ENCODE data around the gene AUNIP.

Gene AUNIP

DNA sequence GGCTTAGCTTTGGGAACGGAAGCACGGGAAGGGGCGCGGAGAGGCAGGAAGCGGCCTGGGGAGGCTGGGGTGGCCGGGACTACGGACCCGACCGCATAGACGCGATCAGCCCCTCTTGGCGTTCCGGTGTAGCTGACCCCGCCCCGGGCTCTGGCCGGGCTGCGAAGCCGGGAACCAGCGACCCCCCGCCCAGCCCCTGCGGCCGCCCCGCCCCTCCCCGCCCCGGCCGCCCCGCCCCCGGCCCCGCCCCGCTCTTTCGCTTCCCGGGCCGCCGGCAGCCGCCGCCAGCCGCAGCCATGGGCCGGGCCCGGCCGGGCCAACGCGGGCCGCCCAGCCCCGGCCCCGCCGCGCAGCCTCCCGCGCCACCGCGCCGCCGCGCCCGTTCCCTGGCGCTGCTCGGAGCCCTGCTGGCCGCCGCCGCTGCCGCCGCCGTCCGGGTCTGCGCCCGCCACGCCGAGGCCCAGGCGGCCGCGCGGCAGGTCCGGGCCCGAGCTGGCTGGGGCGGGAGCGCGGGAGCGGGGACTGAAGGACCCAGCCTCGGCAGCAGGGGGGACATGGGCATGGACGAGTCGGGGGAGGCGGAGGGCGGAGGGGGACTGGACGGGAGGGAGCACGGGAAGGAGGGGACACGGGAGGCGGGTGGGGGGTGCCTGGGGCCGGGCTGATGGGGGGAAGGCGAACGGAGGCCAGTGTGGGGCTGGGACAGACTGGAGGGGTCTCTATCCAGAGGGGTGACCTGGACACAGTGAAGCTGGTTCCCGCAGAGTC lies 59.1 kb downstream of the AUNIP start, which contains the start of gene SELENON (continued):
- TF ChIP-seq ZNF654 (tag by site-specific recombination; IDR thresholded peaks at IDR 0.05; ENCODE audit: low read depth): no peak
- no peak for TF ChIP-seq ZNF792 (tag by site-specific recombination; IDR thresholded peaks at IDR 0.05)
- TF ChIP-seq ZNF610 (tag by site-specific recombination; IDR thresholded peaks at IDR 0.05; ENCODE audit: borderline replicate concordance): no peak
- TF ChIP-seq, protein P1, sequence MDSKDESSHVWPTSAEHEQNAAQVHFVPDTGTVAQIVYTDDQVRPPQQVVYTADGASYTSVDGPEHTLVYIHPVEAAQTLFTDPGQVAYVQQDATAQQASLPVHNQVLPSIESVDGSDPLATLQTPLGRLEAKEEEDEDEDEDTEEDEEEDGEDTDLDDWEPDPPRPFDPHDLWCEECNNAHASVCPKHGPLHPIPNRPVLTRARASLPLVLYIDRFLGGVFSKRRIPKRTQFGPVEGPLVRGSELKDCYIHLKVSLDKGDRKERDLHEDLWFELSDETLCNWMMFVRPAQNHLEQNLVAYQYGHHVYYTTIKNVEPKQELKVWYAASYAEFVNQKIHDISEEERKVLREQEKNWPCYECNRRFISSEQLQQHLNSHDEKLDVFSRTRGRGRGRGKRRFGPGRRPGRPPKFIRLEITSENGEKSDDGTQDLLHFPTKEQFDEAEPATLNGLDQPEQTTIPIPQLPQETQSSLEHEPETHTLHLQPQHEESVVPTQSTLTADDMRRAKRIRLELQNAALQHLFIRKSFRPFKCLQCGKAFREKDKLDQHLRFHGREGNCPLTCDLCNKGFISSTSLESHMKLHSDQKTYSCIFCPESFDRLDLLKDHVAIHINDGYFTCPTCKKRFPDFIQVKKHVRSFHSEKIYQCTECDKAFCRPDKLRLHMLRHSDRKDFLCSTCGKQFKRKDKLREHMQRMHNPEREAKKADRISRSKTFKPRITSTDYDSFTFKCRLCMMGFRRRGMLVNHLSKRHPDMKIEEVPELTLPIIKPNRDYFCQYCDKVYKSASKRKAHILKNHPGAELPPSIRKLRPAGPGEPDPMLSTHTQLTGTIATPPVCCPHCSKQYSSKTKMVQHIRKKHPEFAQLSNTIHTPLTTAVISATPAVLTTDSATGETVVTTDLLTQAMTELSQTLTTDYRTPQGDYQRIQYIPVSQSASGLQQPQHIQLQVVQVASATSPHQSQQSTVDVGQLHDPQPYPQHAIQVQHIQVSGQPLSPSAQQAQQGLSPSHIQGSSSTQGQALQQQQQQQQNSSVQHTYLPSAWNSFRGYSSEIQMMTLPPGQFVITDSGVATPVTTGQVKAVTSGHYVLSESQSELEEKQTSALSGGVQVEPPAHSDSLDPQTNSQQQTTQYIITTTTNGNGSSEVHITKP (tag by site-specific recombination; IDR thresholded peaks at IDR 0.05): no peak
- no peak for TF ChIP-seq ZNF623 (tag by site-specific recombination; IDR thresholded peaks at IDR 0.05)
- TF ChIP-seq ZNF747 (tag by site-specific recombination; IDR thresholded peaks at IDR 0.05): no peak
- TF ChIP-seq, protein P2, sequence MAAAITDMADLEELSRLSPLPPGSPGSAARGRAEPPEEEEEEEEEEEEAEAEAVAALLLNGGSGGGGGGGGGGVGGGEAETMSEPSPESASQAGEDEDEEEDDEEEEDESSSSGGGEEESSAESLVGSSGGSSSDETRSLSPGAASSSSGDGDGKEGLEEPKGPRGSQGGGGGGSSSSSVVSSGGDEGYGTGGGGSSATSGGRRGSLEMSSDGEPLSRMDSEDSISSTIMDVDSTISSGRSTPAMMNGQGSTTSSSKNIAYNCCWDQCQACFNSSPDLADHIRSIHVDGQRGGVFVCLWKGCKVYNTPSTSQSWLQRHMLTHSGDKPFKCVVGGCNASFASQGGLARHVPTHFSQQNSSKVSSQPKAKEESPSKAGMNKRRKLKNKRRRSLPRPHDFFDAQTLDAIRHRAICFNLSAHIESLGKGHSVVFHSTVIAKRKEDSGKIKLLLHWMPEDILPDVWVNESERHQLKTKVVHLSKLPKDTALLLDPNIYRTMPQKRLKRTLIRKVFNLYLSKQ (tag by site-specific recombination; IDR thresholded peaks at IDR 0.05; ENCODE audit: borderline replicate concordance): no peak
- no peak for TF ChIP-seq ZNF214 (tag by site-specific recombination; IDR thresholded peaks at IDR 0.05; ENCODE audit: borderline replicate concordance)
- no peak for TF ChIP-seq ZBTB21 (tag by site-specific recombination; IDR thresholded peaks at IDR 0.05)
- TF ChIP-seq, protein P3, sequence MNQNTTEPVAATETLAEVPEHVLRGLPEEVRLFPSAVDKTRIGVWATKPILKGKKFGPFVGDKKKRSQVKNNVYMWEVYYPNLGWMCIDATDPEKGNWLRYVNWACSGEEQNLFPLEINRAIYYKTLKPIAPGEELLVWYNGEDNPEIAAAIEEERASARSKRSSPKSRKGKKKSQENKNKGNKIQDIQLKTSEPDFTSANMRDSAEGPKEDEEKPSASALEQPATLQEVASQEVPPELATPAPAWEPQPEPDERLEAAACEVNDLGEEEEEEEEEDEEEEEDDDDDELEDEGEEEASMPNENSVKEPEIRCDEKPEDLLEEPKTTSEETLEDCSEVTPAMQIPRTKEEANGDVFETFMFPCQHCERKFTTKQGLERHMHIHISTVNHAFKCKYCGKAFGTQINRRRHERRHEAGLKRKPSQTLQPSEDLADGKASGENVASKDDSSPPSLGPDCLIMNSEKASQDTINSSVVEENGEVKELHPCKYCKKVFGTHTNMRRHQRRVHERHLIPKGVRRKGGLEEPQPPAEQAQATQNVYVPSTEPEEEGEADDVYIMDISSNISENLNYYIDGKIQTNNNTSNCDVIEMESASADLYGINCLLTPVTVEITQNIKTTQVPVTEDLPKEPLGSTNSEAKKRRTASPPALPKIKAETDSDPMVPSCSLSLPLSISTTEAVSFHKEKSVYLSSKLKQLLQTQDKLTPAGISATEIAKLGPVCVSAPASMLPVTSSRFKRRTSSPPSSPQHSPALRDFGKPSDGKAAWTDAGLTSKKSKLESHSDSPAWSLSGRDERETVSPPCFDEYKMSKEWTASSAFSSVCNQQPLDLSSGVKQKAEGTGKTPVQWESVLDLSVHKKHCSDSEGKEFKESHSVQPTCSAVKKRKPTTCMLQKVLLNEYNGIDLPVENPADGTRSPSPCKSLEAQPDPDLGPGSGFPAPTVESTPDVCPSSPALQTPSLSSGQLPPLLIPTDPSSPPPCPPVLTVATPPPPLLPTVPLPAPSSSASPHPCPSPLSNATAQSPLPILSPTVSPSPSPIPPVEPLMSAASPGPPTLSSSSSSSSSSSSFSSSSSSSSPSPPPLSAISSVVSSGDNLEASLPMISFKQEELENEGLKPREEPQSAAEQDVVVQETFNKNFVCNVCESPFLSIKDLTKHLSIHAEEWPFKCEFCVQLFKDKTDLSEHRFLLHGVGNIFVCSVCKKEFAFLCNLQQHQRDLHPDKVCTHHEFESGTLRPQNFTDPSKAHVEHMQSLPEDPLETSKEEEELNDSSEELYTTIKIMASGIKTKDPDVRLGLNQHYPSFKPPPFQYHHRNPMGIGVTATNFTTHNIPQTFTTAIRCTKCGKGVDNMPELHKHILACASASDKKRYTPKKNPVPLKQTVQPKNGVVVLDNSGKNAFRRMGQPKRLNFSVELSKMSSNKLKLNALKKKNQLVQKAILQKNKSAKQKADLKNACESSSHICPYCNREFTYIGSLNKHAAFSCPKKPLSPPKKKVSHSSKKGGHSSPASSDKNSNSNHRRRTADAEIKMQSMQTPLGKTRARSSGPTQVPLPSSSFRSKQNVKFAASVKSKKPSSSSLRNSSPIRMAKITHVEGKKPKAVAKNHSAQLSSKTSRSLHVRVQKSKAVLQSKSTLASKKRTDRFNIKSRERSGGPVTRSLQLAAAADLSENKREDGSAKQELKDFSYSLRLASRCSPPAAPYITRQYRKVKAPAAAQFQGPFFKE (tag by site-specific recombination; IDR thresholded peaks at IDR 0.05; ENCODE audit: borderline replicate concordance): no peak
- no peak for TF ChIP-seq IKZF3 (tag by site-specific recombination; IDR thresholded peaks at IDR 0.05)
- peak; percentile 64 for TF ChIP-seq SP2 (tag by site-specific recombination; IDR thresholded peaks at IDR 0.05)
- no peak for TF ChIP-seq SCRT1 (tag by site-specific recombination; IDR thresholded peaks at IDR 0.05; ENCODE audit: borderline replicate concordance)
- no peak for TF ChIP-seq ZNF514 (tag by site-specific recombination; IDR thresholded peaks at IDR 0.05)
- TF ChIP-seq, protein P4, sequence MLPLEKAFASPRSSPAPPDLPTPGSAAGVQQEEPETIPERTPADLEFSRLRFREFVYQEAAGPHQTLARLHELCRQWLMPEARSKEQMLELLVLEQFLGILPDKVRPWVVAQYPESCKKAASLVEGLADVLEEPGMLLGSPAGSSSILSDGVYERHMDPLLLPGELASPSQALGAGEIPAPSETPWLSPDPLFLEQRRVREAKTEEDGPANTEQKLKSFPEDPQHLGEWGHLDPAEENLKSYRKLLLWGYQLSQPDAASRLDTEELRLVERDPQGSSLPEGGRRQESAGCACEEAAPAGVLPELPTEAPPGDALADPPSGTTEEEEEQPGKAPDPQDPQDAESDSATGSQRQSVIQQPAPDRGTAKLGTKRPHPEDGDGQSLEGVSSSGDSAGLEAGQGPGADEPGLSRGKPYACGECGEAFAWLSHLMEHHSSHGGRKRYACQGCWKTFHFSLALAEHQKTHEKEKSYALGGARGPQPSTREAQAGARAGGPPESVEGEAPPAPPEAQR (tag by site-specific recombination; IDR thresholded peaks at IDR 0.05): no peak
- no peak for TF ChIP-seq MZF1 (tag by site-specific recombination; IDR thresholded peaks at IDR 0.05; ENCODE audit: borderline replicate concordance)
- TF ChIP-seq ZNF175 (tag by site-specific recombination; IDR thresholded peaks at IDR 0.05): no peak
- TF ChIP-seq ZNF664 (tag by site-specific recombination; IDR thresholded peaks at IDR 0.05): no peak
- TF ChIP-seq, protein P5, sequence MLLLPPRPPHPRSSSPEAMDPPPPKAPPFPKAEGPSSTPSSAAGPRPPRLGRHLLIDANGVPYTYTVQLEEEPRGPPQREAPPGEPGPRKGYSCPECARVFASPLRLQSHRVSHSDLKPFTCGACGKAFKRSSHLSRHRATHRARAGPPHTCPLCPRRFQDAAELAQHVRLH (tag by site-specific recombination; IDR thresholded peaks at IDR 0.05): no peak
- no peak for TF ChIP-seq ZNF266 (tag by site-specific recombination; IDR thresholded peaks at IDR 0.05; ENCODE audit: low read depth)
- TF ChIP-seq, protein P6, sequence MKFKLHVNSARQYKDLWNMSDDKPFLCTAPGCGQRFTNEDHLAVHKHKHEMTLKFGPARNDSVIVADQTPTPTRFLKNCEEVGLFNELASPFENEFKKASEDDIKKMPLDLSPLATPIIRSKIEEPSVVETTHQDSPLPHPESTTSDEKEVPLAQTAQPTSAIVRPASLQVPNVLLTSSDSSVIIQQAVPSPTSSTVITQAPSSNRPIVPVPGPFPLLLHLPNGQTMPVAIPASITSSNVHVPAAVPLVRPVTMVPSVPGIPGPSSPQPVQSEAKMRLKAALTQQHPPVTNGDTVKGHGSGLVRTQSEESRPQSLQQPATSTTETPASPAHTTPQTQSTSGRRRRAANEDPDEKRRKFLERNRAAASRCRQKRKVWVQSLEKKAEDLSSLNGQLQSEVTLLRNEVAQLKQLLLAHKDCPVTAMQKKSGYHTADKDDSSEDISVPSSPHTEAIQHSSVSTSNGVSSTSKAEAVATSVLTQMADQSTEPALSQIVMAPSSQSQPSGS (tag by site-specific recombination; IDR thresholded peaks at IDR 0.05; ENCODE audit: low read depth): no peak
- no peak for TF ChIP-seq ZFP3 (tag by site-specific recombination; IDR thresholded peaks at IDR 0.05; ENCODE audit: low read depth)
- TF ChIP-seq ZNF157 (tag by site-specific recombination; IDR thresholded peaks at IDR 0.05): no peak
- no peak for TF ChIP-seq ZNF658 (tag by site-specific recombination; IDR thresholded peaks at IDR 0.05)
- no peak for TF ChIP-seq OSR2 (tag by site-specific recombination; IDR thresholded peaks at IDR 0.05)
- TF ChIP-seq ZNF404 (tag by site-specific recombination; IDR thresholded peaks at IDR 0.05): no peak
